Measurements from ENCODE around the gene LHFPL3. TPM values are rescaled to one million over a fixed set of nuclear protein-coding genes. Genes with fewer than 3 reads are reported as not detected.

Gene LHFPL3
- total RNA-seq (2016; rRNA removed; fragmentation: Illumina TruSeq; extraction: Trizol) (not detected in 2 replicates), polyA plus RNA-seq (2011; rRNA removed) (not detected in 2 replicates), polyA minus RNA-seq (2011; rRNA and poly(A)+ RNA removed; ENCODE audit: low replicate concordance) (not detected in 2 replicates), Bru-seq, nascent RNA (percentile 4 among the genes with signal in this experiment), BruChase-seq, experiment 1, labeled RNA remaining after a 6-hour chase (percentile 9 among the genes with signal in this experiment), BruChase-seq, experiment 2, labeled RNA remaining after a 2-hour chase (percentile 6 among the genes with signal in this experiment)
- not detected in 2 replicates for total RNA-seq (2016; cell fraction: cytosol; rRNA removed; fragmentation: Illumina TruSeq; extraction: Trizol; ENCODE audit: low read depth)
- not detected in 2 replicates for total RNA-seq (2016; cell fraction: insoluble cytoplasmic fraction; rRNA removed; fragmentation: Illumina TruSeq; extraction: Trizol)
- not detected in 2 replicates for total RNA-seq (2016; cell fraction: membrane; rRNA removed; fragmentation: Illumina TruSeq; extraction: Trizol)
- total RNA-seq (2016; cell fraction: nucleus; rRNA removed; fragmentation: Illumina TruSeq; extraction: Trizol), result not detected in 2 replicates
- not detected in 2 replicates for polyA plus RNA-seq (2011; cell fraction: cytosol; rRNA removed)
- polyA plus RNA-seq (2011; cell fraction: nucleus; rRNA removed), result not detected in 2 replicates
- not detected in 2 replicates for polyA plus RNA-seq (2012)
- not detected in 2 replicates for polyA plus RNA-seq (2016; cell fraction: cytosol; fragmentation: Illumina TruSeq; extraction: Trizol; ENCODE audit: low read depth)
- polyA plus RNA-seq (2016; cell fraction: insoluble cytoplasmic fraction; fragmentation: Illumina TruSeq; extraction: Trizol; ENCODE audit: low read depth), result not detected in 2 replicates
- not detected in 2 replicates for polyA plus RNA-seq (2016; cell fraction: membrane; fragmentation: Illumina TruSeq; extraction: Trizol; ENCODE audit: low read depth)
- polyA plus RNA-seq (2016; cell fraction: nucleus; fragmentation: Illumina TruSeq; extraction: Trizol; ENCODE audit: insufficient read depth, low read depth), result not detected in 2 replicates
- polyA minus RNA-seq (2011; cell fraction: cytosol; rRNA and poly(A)+ RNA removed), result not detected in 2 replicates
- not detected in 2 replicates for polyA minus RNA-seq (2011; cell fraction: nucleus; rRNA and poly(A)+ RNA removed)
- long read RNA-seq, experiment 1, result 0 reads
- long read RNA-seq, experiment 2, partial matches to known transcripts, result 0 of 21 reads
- long read RNA-seq, experiment 2, other reads (novel, unspliced or antisense), result 21 of 21 reads

DNA sequence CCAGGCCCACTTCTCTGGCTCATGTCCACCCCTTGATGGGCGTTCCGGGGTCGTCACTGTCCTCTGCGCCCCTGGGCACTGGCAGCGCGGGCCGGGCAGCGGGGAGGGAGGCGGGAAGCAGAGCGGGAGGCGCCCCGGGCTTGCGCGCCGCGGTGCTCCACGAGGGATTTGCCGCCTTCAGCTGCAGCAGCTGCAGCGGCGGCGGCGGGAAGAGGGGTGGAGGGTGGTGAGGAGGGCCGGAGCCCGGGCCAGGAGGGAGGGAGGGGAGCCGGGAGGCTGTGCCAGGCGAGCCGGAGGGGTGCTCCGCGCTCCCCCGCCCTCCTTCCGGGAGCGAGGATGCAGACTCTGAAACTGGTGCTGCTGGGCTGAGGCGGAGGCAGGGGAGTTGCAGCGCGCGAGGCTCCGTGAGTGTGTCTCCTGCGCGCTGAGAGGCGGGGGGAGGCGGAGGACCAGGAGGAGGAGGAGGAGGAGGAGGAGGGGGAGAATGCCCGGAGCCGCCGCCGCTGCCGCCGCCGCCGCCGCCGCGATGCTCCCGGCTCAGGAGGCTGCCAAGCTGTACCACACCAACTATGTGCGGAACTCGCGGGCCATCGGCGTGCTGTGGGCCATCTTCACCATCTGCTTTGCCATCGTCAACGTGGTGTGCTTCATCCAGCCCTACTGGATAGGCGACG is at the start of gene LHFPL3:
LHFPL3 (plus strand) TSS at position 308 of the 674 bp plus-strand sequence.
- ATAC-seq, result no peak
- Histone ChIP-seq H3K27ac (ENCODE audit: extremely low read length, insufficient read depth, low read length) (no peak within 1 kb of the TSS), H4K20me1 (ENCODE audit: insufficient read depth, low read length) (no peaks in the 10 kb centered on the region), H3K4me1 (ENCODE audit: insufficient read depth, low read length) (no peaks in the 10 kb centered on the region), H3K27me3 (ENCODE audit: control insufficient read depth in 1 of 2, insufficient read depth in 2 of 2, low read length in 2 of 2) (peaks cover 3 to 41% of the 10 kb centered on the region in 2 experiments), H3K79me2 (ENCODE audit: insufficient read depth, low read length) (no peaks in the 10 kb centered on the region), H2AFZ (ENCODE audit: low read length) (no peak within 1 kb of the TSS), H3K9ac (ENCODE audit: insufficient read depth, low read depth, low read length) (no peak within 1 kb of the TSS), H3K36me3 (replicated peaks in 1 of 2; ENCODE audit: control insufficient read depth in 1 of 2, insufficient read depth in 2 of 2, low read length in 2 of 2) (no peaks in the 10 kb centered on the region), H3K4me2 (ENCODE audit: low read depth, low read length) (no peak within 1 kb of the TSS), H3K9me3 (ENCODE audit: low read length) (no peaks in the 10 kb centered on the region), H3K4me3 (replicated peaks in 1 of 3; ENCODE audit: insufficient read depth in 1 of 3, low read depth in 2 of 3, low read length in 3 of 3) (no peak within 1 kb of the TSS)
- TF ChIP-seq, protein P1, sequence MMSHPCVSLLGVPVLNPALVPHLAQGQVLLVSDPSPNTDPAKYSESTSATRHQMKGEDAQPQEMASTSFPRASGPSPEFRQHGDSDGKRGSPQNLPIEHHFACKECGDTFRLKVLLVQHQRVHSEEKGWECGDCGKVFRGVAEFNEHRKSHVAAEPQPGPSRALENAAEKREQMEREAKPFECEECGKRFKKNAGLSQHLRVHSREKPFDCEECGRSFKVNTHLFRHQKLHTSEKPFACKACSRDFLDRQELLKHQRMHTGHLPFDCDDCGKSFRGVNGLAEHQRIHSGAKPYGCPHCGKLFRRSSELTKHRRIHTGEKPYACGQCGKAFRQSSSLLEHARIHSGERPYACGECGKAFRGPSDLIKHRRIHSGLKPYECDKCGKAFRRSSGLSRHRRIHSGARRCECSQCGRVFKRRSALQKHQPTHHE (CRISPR knock-in tag; IDR thresholded peaks at IDR 0.05; ENCODE audit: borderline replicate concordance), result no peak
- no peak for TF ChIP-seq U2AF1 (optimal IDR thresholded peaks at IDR 0.05; ENCODE audit: low read depth, low read length)
- TF ChIP-seq, protein P2, sequence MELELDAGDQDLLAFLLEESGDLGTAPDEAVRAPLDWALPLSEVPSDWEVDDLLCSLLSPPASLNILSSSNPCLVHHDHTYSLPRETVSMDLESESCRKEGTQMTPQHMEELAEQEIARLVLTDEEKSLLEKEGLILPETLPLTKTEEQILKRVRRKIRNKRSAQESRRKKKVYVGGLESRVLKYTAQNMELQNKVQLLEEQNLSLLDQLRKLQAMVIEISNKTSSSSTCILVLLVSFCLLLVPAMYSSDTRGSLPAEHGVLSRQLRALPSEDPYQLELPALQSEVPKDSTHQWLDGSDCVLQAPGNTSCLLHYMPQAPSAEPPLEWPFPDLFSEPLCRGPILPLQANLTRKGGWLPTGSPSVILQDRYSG (CRISPR knock-in tag; IDR thresholded peaks at IDR 0.05), result no peak
- TF ChIP-seq SRSF1 (optimal IDR thresholded peaks at IDR 0.05; ENCODE audit: low read depth, low read length), result no peak
- no peak for TF ChIP-seq ZNF136 (CRISPR knock-in tag; IDR thresholded peaks at IDR 0.05; ENCODE audit: low read depth)
- TF ChIP-seq RAD21 (CRISPR knock-in tag; IDR thresholded peaks at IDR 0.05), result no peak
- TF ChIP-seq GLI4 (CRISPR knock-in tag; IDR thresholded peaks at IDR 0.05; ENCODE audit: borderline replicate concordance), result no peak
- no peak for TF ChIP-seq FOXK2 (IDR thresholded peaks at IDR 0.05)
- no peak for TF ChIP-seq KDM4B (CRISPR knock-in tag; IDR thresholded peaks at IDR 0.05)
- TF ChIP-seq PRMT3 (CRISPR knock-in tag; IDR thresholded peaks at IDR 0.05; ENCODE audit: borderline replicate concordance, low read depth), result no peak
- no peak for TF ChIP-seq ATF1 (CRISPR knock-in tag; IDR thresholded peaks at IDR 0.05)
- TF ChIP-seq, protein P3, sequence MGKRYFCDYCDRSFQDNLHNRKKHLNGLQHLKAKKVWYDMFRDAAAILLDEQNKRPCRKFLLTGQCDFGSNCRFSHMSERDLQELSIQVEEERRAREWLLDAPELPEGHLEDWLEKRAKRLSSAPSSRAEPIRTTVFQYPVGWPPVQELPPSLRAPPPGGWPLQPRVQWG (CRISPR knock-in tag; IDR thresholded peaks at IDR 0.05; ENCODE audit: borderline replicate concordance, low read depth), result no peak
- ChIA-PET POLR2A (no interaction called here), CTCF (ENCODE audit: low intra/inter-chr PET ratio, low total read pairs) (no interaction called here)
- no peak for DNase-seq (ENCODE audit: low spot score)
- intact Hi-C loops (cut with micrococcal nuclease; ENCODE audit: unreplicated experiment) (no loop called here), in situ Hi-C loops (cut with HindIII; ENCODE audit: extremely low pct_ligation_motif_present, low pct_unique_long_range_greater_than_20kb) (loop anchor here (25.0 kb wide), 1 partner anchor 509 kb away; no protein-coding TSS in a partner anchor)
- FAIRE-seq, result no peak
- WGBS (ENCODE audit: low lambda C conversion rate), result 42% methylated on average over 46 of the region's 62 CpGs
- BruUV-seq (replicated peaks), result no TSS peak
